ENCODE results near the gene NAGS.

GRCh38 chr17:43999024-43999423, 5.4 kb upstream of the NAGS start:
- TF ChIP-seq CTCF (IDR thresholded peaks at IDR 0.05; ENCODE audit: low read depth, low read length) (no peak), EZH2phosphoT487 (IDR thresholded peaks at IDR 0.05; ENCODE audit: low read depth) (no peak)

Data from OCI-LY3 (cell line).